ENCODE data around the gene SLC9A9.

The SLC9A9 gene

GRCh38 chr3:143228405-143228804 lies 619.9 kb downstream of the SLC9A9 start:
- no peak for DNase-seq

- no peak for DNase-seq
These were observed 621.5 kb downstream of the SLC9A9 start for GRCh38 chr3:143226678-143227291.

- no peak for DNase-seq
These were observed 623.6 kb downstream of the SLC9A9 start for GRCh38 chr3:143224716-143225115.

GRCh38 chr3:143222981-143223380 lies 625.3 kb downstream of the SLC9A9 start:
- no peak for DNase-seq

- no peak for DNase-seq
These were observed 625.8 kb downstream of the SLC9A9 start for GRCh38 chr3:143222505-143222904.

GRCh38 chr3:143221446-143221845 lies 626.8 kb downstream of the SLC9A9 start:
- DNase-seq = no peak

- DNase-seq = no peak
These were observed 627.5 kb downstream of the SLC9A9 start for GRCh38 chr3:143220741-143221140.

- no peak for DNase-seq
These were observed 630.0 kb downstream of the SLC9A9 start for GRCh38 chr3:143218166-143218835.

- no peak for DNase-seq
These were observed 631.0 kb downstream of the SLC9A9 start for GRCh38 chr3:143217283-143217682.

- DNase-seq = no peak
These were observed 631.5 kb downstream of the SLC9A9 start for GRCh38 chr3:143216709-143217182.
